ENCODE results near the gene CCDC188.
A peak's percentile ranks its signal among the peaks of the same experiment; 100 is the strongest.

CCDC188 gene

DNA sequence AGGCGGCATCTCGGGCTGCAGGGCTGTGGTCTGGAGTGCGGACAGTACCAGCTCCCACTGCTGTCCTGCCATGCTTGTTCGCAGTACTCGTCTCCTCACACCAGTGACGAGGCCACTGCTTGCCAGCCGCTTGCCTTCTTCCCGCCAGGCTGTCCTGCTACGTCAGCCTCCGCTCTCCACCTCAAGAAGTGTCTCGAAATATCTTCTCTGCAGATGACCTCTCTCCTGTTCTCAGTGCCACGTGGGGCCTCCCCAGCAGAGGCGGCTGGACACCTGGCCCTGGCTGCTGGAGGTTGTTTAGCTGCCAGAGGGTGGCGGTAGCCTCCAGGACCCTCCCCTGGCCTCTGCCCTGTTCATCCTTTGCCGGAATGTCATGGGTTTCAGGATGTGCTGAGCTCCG lies 3.1 kb upstream of the CCDC188 start:
- peak overlapping the region; percentile 85 for H3K9ac ChIP-seq
- H3K27me3 ChIP-seq, result no peaks in the 10 kb centered on the region
- H3K27ac ChIP-seq, result peak overlapping the region; percentile 98
- H3K4me2 ChIP-seq, result peak overlapping the region; percentile 97
- H3K4me3 ChIP-seq, result peak overlapping the region; percentile 67; the same call in 1 of the 2 replicates
- H4K20me1 ChIP-seq, result no peaks in the 10 kb centered on the region
- no peaks in the 10 kb centered on the region for H3K36me3 ChIP-seq
- no peak for TF ChIP-seq Cebpa-rat (IDR thresholded peaks at IDR 0.05)
- no peaks in the 10 kb centered on the region for H3K9me3 ChIP-seq
- H3K4me1 ChIP-seq, result peaks cover 97% of the 10 kb centered on the region

GRCh38 chr22:20152464-20152890 lies 1.6 kb upstream of the CCDC188 start:
- H3K27me3 ChIP-seq, result no peaks in the 10 kb centered on the region
- H3K36me3 ChIP-seq, result no peaks in the 10 kb centered on the region
- peaks cover 97% of the 10 kb centered on the region for H3K4me1 ChIP-seq
- peak overlapping the region; percentile 97; the same call in 1 of the 2 replicates for H3K4me2 ChIP-seq
- H3K4me3 ChIP-seq, result no peak overlapping the region
- no peaks in the 10 kb centered on the region for H4K20me1 ChIP-seq
- H3K9ac ChIP-seq, result peak overlapping the region; percentile 43
- H3K9me3 ChIP-seq, result no peaks in the 10 kb centered on the region
- TF ChIP-seq Cebpa-rat (IDR thresholded peaks at IDR 0.05), result no peak
- peak overlapping the region; percentile 98 for H3K27ac ChIP-seq

GRCh38 chr22:20151276-20151588 lies 377 bp upstream of the CCDC188 start:
- no peak for TF ChIP-seq Cebpa-rat (IDR thresholded peaks at IDR 0.05)
- Histone ChIP-seq H3K4me3 (no peak overlapping the region), H4K20me1 (peaks cover 10% of the 10 kb centered on the region), H3K36me3 (no peaks in the 10 kb centered on the region), H3K4me2 (peak overlapping the region; percentile 78), H3K9me3 (no peaks in the 10 kb centered on the region), H3K27ac (peak overlapping the region; percentile 35; the same call in 1 of the 2 replicates), H3K27me3 (no peaks in the 10 kb centered on the region), H3K9ac (no peak overlapping the region), H3K4me1 (peaks cover 97% of the 10 kb centered on the region)

DNA sequence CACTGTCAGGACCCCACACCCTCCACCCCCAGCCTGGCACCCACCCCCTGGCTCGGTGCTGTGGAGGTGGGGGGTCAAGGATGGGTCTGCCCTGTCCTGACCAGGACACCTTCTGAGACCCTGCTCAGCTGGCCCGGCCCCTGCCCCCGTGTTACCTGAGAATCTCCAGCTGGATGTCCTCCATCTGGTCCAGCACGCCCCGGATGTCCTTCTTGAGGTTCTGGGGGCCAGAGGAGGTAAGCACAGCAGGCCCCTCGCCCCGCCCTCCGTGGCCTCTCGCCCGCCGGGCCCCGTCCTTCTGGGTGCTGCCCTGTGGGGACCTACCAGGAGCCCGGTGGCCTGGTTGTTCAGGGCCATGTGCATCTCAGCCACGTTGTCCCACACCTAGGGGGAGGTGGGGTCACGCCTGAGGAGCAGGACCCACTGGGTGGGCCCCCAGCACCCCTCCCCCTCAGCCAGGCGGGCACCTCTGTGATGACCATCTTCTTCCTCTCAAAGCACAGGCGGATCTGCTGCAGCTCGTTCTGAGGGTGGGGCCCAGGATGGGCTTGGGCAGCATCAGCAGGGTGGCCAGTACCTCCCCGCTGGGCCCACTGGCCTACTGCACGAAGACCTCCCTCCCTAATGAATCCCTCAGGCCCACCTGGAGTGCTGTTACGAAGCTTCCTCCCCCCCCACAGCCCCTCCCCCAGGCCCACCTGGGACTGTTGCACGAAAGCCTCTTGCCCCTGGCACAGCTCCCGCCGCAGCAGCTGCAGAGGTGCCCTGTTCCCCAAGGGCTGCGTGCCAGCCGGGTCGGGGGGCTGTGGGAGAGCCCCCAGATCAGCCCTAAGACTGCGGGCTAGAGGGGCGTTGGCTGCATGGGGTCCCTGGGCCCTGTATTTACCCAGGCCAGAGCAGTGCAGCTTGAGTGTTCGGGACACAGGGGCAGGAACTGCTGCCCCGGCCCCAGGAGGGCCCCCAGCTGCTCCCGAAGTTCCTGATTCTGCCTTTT lies 1.3 kb downstream of the CCDC188 start:
- peak overlapping the region; percentile 79 for H3K27ac ChIP-seq
- H3K36me3 ChIP-seq, result peaks cover 14% of the 10 kb centered on the region
- H3K4me3 ChIP-seq, result peak overlapping the region; percentile 20; the same call in 1 of the 2 replicates
- H4K20me1 ChIP-seq, result peaks cover 18% of the 10 kb centered on the region
- no peak for TF ChIP-seq Cebpa-rat (IDR thresholded peaks at IDR 0.05)
- no peaks in the 10 kb centered on the region for H3K27me3 ChIP-seq
- no peak overlapping the region for H3K9ac ChIP-seq
- peaks cover 88% of the 10 kb centered on the region for H3K4me1 ChIP-seq
- peak overlapping the region; percentile 94 for H3K4me2 ChIP-seq
- H3K9me3 ChIP-seq, result no peaks in the 10 kb centered on the region

DNA sequence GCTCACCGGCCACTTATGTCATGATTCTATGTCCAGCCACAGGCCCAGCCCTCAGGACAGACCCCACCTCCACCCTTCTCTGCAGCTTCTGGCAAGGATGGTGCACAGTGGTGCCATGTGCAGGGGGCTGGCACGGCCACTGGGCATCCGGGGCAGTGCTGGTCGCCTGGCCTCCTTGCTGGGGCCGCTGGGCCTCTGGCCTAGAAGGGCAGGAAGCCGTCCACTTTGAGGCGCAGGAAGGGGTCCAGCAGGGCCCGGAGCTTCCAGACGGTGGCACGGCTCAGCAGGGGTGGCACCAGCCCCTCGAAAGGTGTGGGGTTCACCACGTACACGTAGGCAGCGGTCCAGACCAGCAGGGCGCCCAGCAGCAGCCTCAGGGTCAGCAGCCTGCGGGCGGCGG lies 2.4 kb downstream of the CCDC188 start:
- no peaks in the 10 kb centered on the region for H3K27me3 ChIP-seq
- H3K4me3 ChIP-seq, result no peak overlapping the region
- H3K4me1 ChIP-seq, result peaks cover 76% of the 10 kb centered on the region
- peaks cover 18% of the 10 kb centered on the region for H4K20me1 ChIP-seq
- TF ChIP-seq Cebpa-rat (IDR thresholded peaks at IDR 0.05), result no peak
- peak overlapping the region; percentile 94 for H3K4me2 ChIP-seq
- no peak overlapping the region for H3K9ac ChIP-seq
- no peaks in the 10 kb centered on the region for H3K9me3 ChIP-seq
- H3K27ac ChIP-seq, result peak overlapping the region; percentile 79
- H3K36me3 ChIP-seq, result peaks cover 23% of the 10 kb centered on the region

- H3K4me2 ChIP-seq, result peak overlapping the region; percentile 94
- TF ChIP-seq Cebpa-rat (IDR thresholded peaks at IDR 0.05), result no peak
- H3K36me3 ChIP-seq, result peaks cover 33% of the 10 kb centered on the region
- H3K27me3 ChIP-seq, result no peaks in the 10 kb centered on the region
- peak overlapping the region; percentile 71 for H3K9ac ChIP-seq
- peaks cover 23% of the 10 kb centered on the region for H4K20me1 ChIP-seq
- peak overlapping the region; percentile 55 for H3K4me3 ChIP-seq
- H3K4me1 ChIP-seq, result peaks cover 69% of the 10 kb centered on the region
- no peaks in the 10 kb centered on the region for H3K9me3 ChIP-seq
- H3K27ac ChIP-seq, result peak overlapping the region; percentile 79
Observed at GRCh38 chr22:20147237-20147988, 3.4 kb downstream of the CCDC188 start.

DNA sequence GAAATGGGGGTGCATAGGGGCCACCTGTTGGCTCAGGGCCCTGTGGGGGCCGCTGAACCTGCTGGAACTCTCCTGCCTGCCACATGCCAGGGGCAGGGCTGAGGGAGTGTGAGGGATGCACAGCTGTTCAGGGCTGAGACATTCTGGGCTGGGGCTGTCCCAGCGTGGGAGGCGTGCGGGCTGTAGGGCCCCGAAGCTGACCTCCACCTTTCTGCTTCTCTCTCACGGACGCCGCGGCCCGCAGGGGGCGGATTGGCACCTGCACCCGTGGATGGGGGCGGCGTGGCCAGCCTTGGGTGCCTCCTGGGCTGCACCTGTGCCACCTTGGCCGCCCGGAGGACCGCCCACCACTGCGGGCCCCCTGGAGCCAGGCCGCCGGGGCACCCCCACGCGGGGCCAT lies 4.1 kb downstream of the CCDC188 start:
- H3K9ac ChIP-seq, result peak overlapping the region; percentile 71
- H3K27ac ChIP-seq, result peak overlapping the region; percentile 79
- peaks cover 29% of the 10 kb centered on the region for H4K20me1 ChIP-seq
- peaks cover 40% of the 10 kb centered on the region for H3K36me3 ChIP-seq
- peaks cover 69% of the 10 kb centered on the region for H3K4me1 ChIP-seq
- no peak for TF ChIP-seq Cebpa-rat (IDR thresholded peaks at IDR 0.05)
- peak overlapping the region; percentile 55 for H3K4me3 ChIP-seq
- H3K4me2 ChIP-seq, result peak overlapping the region; percentile 94
- H3K27me3 ChIP-seq, result no peaks in the 10 kb centered on the region
- H3K9me3 ChIP-seq, result no peaks in the 10 kb centered on the region

DNA sequence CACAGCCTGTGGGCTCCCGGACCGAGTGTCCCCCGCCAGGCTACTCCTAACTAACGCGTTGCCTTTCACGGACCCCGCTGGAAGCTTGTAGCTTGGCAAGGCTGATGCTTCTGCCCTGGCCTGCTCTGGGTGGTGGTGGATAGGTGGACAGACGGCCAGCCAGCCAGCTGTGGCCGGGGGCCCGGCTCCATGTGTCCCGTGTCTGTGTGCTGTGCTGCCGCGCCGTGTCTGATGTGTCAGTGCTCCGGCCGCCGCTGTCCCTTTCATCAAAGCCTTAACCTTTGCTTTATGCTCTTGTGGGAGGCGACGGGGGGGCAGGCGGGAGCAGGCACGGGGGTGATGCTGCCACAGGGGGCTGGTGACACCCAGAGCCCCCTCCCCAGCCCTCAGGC lies 5.0 kb downstream of the CCDC188 start:
- Histone ChIP-seq H3K36me3 (peaks cover 49% of the 10 kb centered on the region), H4K20me1 (peaks cover 38% of the 10 kb centered on the region), H3K9me3 (no peaks in the 10 kb centered on the region), H3K27ac (no peak overlapping the region), H3K9ac (0 out of 2 replicates have a peak overlapping the region, but pooled peaks have one; percentile 71), H3K4me3 (no peak overlapping the region), H3K4me1 (peaks cover 69% of the 10 kb centered on the region), H3K4me2 (peak overlapping the region; percentile 94; the same call in 1 of the 2 replicates), H3K27me3 (no peaks in the 10 kb centered on the region)
- no peak for TF ChIP-seq Cebpa-rat (IDR thresholded peaks at IDR 0.05)

DNA sequence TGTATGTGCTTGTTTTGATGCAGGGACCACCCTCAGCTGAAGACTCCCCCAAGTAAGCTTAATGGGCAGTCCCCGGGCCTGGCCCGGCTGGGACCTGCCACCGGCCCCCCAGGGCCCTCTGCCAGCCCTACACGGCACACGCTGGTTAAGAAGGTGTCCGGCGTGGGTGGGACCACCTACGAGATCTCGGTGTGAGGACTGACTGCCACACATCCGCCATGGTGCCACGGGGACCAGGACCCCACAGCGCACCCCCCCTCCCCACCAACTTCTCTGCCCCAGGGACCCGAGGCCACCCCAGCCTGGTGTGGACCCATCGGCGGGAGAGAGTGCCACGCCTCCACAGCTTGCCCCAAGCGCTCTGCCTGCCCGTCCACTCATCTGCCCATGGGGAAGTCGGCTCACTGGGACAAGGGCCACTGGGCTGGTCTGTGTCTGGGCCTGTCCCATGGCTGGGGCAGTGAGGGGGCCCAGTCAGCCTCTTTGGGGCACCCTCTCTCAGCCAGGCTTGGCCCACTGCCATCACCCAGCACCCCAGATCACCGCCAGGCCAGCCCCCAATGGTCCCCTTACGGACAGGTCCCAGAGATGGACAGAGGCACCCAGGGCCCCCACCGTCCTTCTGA lies 5.5 kb downstream of the CCDC188 start:
- no peak overlapping the region for H3K4me2 ChIP-seq
- peaks cover 54% of the 10 kb centered on the region for H3K36me3 ChIP-seq
- no peak overlapping the region for H3K4me3 ChIP-seq
- no peak for TF ChIP-seq Cebpa-rat (IDR thresholded peaks at IDR 0.05)
- no peaks in the 10 kb centered on the region for H3K9me3 ChIP-seq
- no peak overlapping the region for H3K9ac ChIP-seq
- H4K20me1 ChIP-seq, result peaks cover 43% of the 10 kb centered on the region
- H3K4me1 ChIP-seq, result peaks cover 68% of the 10 kb centered on the region
- no peak overlapping the region for H3K27ac ChIP-seq
- H3K27me3 ChIP-seq, result no peaks in the 10 kb centered on the region

All from BLaER1 (cell line).